ENCODE measurements around the gene ZNF668. TPM values are rescaled to one million over a fixed set of nuclear protein-coding genes. Genes with fewer than 3 reads are reported as not detected.

The ZNF668 gene
- total and polyA plus RNA-seq, 4 donors = 4.0 to 13.2 (median 10.7) TPM

DNA sequence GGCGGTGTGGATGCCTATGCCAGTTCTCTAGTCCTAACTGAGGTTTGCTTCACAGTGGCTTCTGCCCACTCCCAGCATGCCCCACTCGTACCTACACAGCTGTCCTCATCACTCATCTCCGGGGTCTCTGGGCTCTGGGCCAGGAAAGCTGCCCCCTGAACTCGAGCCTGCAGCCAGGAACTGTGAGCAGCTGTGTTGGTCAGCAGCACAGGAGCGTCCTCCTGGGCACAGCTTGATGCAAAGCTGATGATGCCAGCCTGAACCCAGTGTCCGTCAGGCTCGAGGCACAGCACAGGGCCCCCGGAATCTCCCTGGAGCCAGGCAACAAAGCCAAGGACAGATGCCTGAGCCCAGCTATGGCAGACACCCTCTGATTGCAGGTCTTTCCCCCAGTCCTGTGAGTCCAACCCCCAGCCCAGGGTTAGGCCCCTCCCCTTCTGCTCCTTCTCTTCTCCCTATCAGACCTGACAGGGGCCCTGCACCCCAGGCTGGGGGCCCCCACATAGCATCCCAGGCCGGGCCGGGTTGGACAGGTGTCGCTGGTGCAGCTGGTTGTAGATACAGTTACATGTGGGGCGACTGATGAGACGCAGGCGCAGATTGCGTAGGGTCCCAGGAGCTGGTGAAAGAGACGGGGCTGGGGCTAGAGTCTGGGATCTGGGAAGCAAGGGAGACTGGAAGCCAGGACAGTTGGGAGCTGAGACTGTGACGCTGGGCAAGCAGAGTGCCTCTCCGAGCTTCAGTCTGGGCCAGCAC lies 12.0 kb upstream of the ZNF668 start:
- no peaks in the 10 kb centered on the region for H3K9me3 ChIP-seq (ENCODE audit: control insufficient read depth in 4 of 4, insufficient read depth in 3 of 4, low read length in 3 of 4)
- no peak overlapping the region for H3K4me3 ChIP-seq
- TF ChIP-seq, protein P1, sequence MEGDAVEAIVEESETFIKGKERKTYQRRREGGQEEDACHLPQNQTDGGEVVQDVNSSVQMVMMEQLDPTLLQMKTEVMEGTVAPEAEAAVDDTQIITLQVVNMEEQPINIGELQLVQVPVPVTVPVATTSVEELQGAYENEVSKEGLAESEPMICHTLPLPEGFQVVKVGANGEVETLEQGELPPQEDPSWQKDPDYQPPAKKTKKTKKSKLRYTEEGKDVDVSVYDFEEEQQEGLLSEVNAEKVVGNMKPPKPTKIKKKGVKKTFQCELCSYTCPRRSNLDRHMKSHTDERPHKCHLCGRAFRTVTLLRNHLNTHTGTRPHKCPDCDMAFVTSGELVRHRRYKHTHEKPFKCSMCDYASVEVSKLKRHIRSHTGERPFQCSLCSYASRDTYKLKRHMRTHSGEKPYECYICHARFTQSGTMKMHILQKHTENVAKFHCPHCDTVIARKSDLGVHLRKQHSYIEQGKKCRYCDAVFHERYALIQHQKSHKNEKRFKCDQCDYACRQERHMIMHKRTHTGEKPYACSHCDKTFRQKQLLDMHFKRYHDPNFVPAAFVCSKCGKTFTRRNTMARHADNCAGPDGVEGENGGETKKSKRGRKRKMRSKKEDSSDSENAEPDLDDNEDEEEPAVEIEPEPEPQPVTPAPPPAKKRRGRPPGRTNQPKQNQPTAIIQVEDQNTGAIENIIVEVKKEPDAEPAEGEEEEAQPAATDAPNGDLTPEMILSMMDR (IDR thresholded peaks at IDR 0.05; ENCODE audit: control extremely low read depth, extremely low read depth) = no peak
- H3K4me1 ChIP-seq (ENCODE audit: control insufficient read depth in 5 of 5, insufficient read depth in 5 of 5, low read length in 5 of 5) = peaks cover 0 to 3% (median 0%) of the 10 kb centered on the region in 5 donors
- no peak for ATAC-seq (ENCODE audit: insufficient read depth, low FRiP score)
- H3K27ac ChIP-seq (ENCODE audit: low read depth in 1 of 2, low read length in 1 of 2) = no peak overlapping the region
- no peaks in the 10 kb centered on the region for H3K27me3 ChIP-seq (ENCODE audit: control insufficient read depth in 3 of 3, insufficient read depth in 3 of 3, low read length in 2 of 3)
- peaks cover 0 to 34% (median 8%) of the 10 kb centered on the region in 4 donors for H3K36me3 ChIP-seq (ENCODE audit: control insufficient read depth in 4 of 4, insufficient read depth in 4 of 4, low read length in 4 of 4)
- no peak for DNase-seq
- no peak overlapping the region for H3K9ac ChIP-seq (ENCODE audit: insufficient read depth in 1 of 2, low read length in 2 of 2)
- WGBS, 2 donors = 90 to 92% methylated on average over 18 of the region's 18 CpGs

DNA sequence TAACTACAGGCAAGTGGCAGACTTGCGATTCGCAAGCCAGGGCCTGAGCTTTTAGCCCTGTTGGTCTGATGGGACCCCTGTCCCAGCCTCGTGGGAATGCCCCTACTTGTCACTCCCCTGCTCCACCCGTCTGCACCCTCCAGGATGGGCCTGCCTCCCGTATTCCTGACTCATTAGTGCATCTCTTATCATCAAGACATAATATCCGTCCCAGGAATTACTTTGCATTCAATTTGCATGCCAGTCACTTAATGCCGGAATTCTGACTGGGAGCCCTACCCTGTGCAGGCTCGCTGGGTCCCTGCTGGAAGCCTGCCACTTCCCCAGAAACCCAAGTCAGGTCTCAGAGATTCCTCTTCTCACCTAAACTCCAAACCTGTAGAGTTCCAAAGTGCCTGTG lies 11.4 kb upstream of the ZNF668 start:
- TF ChIP-seq, protein P1 (IDR thresholded peaks at IDR 0.05; ENCODE audit: control extremely low read depth, extremely low read depth) = no peak
- H3K27me3 ChIP-seq (ENCODE audit: control insufficient read depth in 3 of 3, insufficient read depth in 3 of 3, low read length in 2 of 3) = no peaks in the 10 kb centered on the region
- peaks cover 5 to 35% (median 13%) of the 10 kb centered on the region in 4 donors for H3K36me3 ChIP-seq (ENCODE audit: control insufficient read depth in 4 of 4, insufficient read depth in 4 of 4, low read length in 4 of 4)
- ATAC-seq (ENCODE audit: insufficient read depth, low FRiP score) (no peak), DNase-seq (no peak)
- no peak overlapping the region for H3K4me3 ChIP-seq
- no peaks in the 10 kb centered on the region for H3K9me3 ChIP-seq (ENCODE audit: control insufficient read depth in 4 of 4, insufficient read depth in 3 of 4, low read length in 3 of 4)
- H3K4me1 ChIP-seq (ENCODE audit: control insufficient read depth in 5 of 5, insufficient read depth in 5 of 5, low read length in 5 of 5) = peaks cover 0 to 3% (median 0%) of the 10 kb centered on the region in 5 donors
- 86 to 90% methylated on average over 8 of the region's 8 CpGs for WGBS, 2 donors
- H3K9ac ChIP-seq (ENCODE audit: insufficient read depth in 1 of 2, low read length in 2 of 2) = no peak overlapping the region
- H3K27ac ChIP-seq (ENCODE audit: low read depth in 1 of 2, low read length in 1 of 2) = no peak overlapping the region

DNA sequence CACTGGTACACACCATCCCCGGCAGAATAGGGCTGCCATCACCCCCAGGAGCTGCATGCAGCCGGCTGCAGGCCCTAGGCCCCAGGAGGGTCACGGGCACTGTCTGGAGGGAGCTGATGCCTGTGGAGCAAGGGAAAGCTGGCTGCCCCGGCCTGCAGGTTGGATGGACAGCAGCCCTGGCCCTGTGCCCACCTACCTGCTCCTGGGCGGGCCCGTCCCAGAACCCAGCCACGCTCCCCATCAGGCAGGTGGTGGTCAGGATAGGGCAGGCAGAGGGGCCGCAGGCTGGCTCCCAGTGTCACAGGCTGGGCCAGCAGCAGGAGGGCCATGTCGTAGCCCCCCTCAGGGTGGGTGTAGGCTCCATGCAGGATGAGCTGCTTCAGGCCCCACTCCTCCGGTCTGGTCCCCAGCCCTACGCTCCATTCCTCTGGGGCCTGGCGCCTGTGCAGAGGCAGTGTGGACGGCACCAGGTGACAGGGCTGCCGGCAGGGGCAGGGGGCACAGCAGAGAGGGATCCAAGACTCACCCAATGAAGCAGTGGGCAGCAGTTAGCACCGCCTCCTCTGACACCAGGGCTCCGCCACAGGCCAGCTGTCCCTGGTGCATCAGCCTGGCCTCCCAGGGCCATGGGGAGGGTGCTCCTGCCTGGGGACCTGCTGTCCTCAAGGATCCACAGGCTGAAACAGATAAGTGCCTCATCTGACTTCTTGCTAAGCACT lies 10.7 kb upstream of the ZNF668 start:
- TF ChIP-seq, protein P1 (IDR thresholded peaks at IDR 0.05; ENCODE audit: control extremely low read depth, extremely low read depth) = no peak
- no peak overlapping the region for H3K27ac ChIP-seq (ENCODE audit: low read depth in 1 of 2, low read length in 1 of 2)
- no peaks in the 10 kb centered on the region for H3K27me3 ChIP-seq (ENCODE audit: control insufficient read depth in 3 of 3, insufficient read depth in 3 of 3, low read length in 2 of 3)
- H3K9me3 ChIP-seq (ENCODE audit: control insufficient read depth in 4 of 4, insufficient read depth in 3 of 4, low read length in 3 of 4) = no peaks in the 10 kb centered on the region
- WGBS, 2 donors = 93% methylated on average over 16 of the region's 16 CpGs
- no peak for DNase-seq
- no peak for ATAC-seq (ENCODE audit: insufficient read depth, low FRiP score)
- H3K4me1 ChIP-seq (ENCODE audit: control insufficient read depth in 5 of 5, insufficient read depth in 5 of 5, low read length in 5 of 5) = peaks cover 0 to 3% (median 0%) of the 10 kb centered on the region in 5 donors
- H3K9ac ChIP-seq (ENCODE audit: insufficient read depth in 1 of 2, low read length in 2 of 2) = no peak overlapping the region
- H3K4me3 ChIP-seq = no peak overlapping the region
- H3K36me3 ChIP-seq (ENCODE audit: control insufficient read depth in 4 of 4, insufficient read depth in 4 of 4, low read length in 4 of 4) = peaks cover 5 to 42% (median 14%) of the 10 kb centered on the region in 4 donors
